ENCODE measurements around the gene AOAH.

The AOAH gene

GRCh38 chr7:36690514-36691187 is 33.6 kb downstream of the AOAH start:
- no peak for DNase-seq

DNA sequence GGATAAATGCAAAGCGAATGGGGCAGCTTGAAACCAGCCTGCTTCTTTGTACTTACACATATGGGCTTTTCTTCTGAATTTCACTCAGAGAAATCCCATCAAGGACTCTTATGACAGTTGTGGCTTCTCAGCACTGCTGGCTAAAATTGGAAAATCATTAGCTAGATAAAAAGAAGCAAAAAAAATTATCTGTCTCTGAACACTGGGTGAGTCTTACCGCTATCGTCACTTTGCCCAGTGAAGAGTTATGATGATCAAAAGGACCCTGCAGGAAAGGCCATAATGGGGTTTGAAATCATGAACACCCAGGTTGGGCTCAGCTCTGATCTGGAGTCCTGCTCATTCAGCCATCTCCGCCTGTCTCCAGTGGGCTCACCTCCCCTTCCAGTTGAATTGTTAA is 34.3 kb downstream of the AOAH start:
- no peak for DNase-seq

DNA sequence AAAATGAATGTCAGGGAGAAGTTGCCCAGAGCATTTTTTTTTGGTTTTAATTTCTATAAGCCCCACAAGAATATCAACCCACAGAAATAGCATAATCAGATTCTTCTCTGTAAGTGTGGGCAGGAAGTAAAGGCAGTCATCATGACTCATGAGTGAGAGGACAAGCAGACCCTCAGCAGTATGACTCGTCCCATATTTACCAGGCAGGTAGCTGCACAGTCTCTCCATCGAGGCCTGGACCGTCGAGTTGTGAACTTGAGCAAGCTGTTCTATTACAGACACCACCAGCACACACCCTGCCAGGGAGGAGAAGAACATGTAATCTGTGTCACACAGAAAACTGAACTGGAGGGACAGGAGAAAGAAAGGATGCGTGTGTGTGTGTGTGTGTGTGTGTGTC is 37.8 kb downstream of the AOAH start:
- DNase-seq = no peak

GRCh38 chr7:36684954-36685353 is 39.3 kb downstream of the AOAH start:
- DNase-seq = no peak

DNA sequence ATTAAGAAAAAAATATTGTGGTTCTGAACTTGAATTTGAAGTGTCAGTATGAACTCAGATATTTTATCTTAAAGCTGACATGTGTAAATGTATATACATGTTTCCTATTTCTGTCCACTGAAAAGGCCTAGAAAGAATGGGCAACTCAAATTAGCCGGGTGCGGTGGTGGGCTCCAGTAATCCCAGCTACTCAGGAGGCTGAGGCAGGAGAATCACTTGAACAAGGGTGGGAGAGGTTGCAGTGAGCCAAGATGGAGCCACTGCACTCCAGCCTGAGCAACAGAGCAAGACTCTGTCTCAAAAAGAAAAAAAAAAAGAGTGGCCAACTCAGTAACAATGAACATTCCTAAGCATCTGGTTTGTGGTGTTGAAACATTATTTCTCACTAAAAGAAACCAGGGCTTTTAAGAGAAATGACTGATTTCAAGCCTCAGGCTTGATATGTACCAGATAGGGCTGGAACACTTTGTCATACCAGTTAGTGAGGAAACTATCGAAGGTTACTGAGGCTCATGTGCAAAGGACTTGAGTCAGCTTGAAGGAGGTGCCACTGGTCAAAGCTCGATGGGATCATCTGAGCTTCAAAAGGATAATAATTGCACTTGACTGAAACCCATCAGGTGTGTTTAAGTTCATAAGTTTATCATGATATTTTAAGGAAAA is 40.5 kb downstream of the AOAH start:
- DNase-seq = no peak

GRCh38 chr7:36683111-36683510 is 41.2 kb downstream of the AOAH start:
- DNase-seq = no peak

GRCh38 chr7:36682102-36682501 is 42.2 kb downstream of the AOAH start:
- no peak for DNase-seq

DNA sequence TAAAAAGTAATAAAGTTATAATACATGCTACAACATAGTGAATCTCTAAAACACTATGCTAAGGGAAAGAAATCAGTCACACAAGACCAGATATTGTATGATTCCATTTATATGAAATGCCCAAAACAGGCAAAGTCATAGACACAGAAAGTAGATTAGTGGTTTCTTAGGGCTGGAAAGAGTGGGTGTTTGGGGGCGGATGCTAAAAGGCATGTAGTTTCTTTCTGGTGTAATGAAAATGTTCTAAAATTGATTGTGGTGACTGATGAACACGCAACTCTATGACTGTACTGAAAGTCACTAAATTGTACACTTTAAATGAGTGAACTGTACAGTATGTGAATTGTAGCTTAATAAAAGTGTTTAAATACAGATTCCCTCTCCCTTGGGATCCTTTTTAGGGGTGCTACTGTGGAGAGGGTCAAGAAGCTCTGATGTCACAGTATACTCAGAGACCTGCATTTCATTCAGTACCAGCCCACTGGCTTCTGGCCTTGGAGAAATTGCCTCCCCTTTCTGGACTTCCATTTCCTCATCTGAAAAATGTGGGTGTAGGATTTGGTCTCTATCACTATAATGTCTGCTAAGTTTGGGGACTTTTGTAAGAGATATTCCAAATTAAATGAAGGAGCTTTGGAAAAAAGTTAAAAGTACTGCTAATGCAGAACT is 46.4 kb downstream of the AOAH start:
- peak; percentile 38 for DNase-seq

- DNase-seq = no peak
These were observed 50.6 kb downstream of the AOAH start for GRCh38 chr7:36673703-36674102.

- DNase-seq = no peak
These were observed 52.9 kb downstream of the AOAH start for GRCh38 chr7:36671432-36671829.

GRCh38 chr7:36670585-36671431 is 53.5 kb downstream of the AOAH start:
- peak; percentile 61 for DNase-seq

GRCh38 chr7:36668750-36669149 is 55.5 kb downstream of the AOAH start:
- DNase-seq = no peak

GRCh38 chr7:36668080-36668479 is 56.2 kb downstream of the AOAH start:
- no peak for DNase-seq

DNA sequence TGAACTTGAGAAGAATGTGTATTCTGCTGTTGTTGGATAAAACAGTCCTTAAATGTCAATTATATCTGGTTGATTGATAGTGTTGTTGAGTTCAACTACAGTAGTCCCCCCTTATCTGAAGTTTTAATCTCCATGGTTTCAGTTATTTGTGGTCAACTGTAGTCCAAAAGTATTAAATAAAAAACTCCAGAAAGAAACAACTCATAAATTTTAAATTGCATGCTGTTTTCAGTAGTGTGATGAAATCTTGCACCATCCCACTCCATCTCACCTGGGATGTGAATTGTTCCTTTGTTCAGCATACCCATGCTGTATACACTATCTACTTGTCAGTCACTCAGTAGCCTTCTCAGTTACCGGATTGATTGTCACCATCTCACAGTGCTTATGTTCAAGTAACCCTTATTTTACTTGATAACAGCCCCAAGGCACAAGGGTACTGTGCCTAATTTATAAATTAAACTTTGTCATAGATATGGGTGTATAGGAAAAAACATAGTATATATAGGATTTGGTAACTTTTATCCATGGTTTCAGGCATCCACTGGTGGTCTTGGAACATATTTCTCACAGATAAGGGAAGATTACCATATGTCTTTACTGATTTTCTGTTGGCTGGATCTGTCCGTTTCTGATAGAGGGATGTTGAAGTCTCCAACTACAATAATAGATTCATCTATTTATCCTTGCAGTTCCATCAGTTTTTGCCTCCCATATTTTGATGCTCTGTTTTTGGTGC is 57.1 kb downstream of the AOAH start:
- no peak for DNase-seq

- no peak for DNase-seq
These were observed 60.8 kb downstream of the AOAH start for GRCh38 chr7:36663481-36663880.

DNA sequence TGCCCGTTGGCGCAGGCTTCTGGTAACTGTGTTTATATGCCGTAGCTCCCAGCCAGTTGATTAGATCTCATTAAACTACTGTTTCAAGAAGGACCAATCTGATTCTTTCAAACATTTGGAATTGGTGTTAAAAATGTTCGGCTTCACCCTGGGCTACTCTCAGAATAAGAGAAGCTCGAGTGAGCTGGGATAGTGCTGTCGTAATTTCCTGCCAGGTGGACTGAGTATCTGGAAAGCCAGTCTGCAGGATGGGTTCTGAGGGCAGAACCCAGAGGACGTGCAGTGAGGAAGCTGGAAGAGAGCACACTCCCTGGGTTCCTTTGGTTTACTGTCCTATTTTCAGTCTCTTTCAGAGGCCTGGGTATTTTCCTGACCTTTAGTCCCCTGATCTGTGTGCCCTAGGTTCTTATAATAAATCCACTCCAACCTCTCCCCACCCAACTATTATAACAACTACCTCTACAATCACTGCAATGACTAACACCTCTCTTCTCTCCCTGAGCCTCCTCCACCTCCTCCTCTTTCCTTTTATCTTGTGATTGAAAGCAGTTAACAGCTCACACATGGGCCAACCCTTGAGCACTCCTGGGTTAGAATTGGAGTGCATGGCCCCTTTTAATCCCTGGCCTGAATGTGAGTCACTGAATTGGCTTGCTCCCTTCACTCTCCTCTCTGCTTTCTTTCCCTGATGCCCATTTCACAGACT is 63.0 kb downstream of the AOAH start:
- no peak for DNase-seq

GRCh38 chr7:36659638-36660341 is 64.5 kb downstream of the AOAH start:
- DNase-seq = no peak

DNA sequence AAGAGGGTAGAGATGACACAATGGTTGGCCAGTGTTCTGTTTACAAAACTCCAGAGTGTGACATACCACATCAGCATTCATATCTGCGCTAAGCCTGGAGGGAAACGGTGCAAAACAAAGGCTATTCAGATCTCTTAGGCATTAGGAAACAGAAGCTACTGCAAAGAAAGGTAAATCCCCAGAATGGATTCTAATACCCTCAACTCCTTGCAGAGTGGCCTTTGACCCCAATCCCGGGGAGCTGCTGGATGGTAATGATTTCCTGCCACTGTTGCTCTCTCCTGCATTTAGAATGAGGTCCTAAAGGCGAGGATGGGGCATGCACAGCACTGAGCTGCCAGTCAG is 65.2 kb downstream of the AOAH start:
- DNase-seq = no peak

- no peak for DNase-seq
These were observed 65.7 kb downstream of the AOAH start for GRCh38 chr7:36658335-36659171.

GRCh38 chr7:36657036-36657660 is 67.1 kb downstream of the AOAH start:
- DNase-seq = no peak
